ENCODE data around the gene CACNA1C. TPM values are rescaled to one million over a fixed set of nuclear protein-coding genes. Genes with fewer than 3 reads are reported as not detected.

The CACNA1C gene
- total RNA-seq, 2 experiments from 2014 or later, result 0.69 to 1.4 TPM

GRCh38 chr12:2614341-2614740 lies 561.6 kb downstream of the CACNA1C start:
- H3K27ac ChIP-seq (ENCODE audit: low read depth, low read length, poor library complexity, severe bottlenecking), result no peak overlapping the region
- ChIA-PET POLR2A (interaction anchor here (0.6 kb wide), 1 partner anchor 155 kb away, joined by 3 read pairs; no protein-coding TSS in a partner anchor), CTCF (ENCODE audit: unreplicated experiment) (no interaction called here)
- intact Hi-C loops (cut with micrococcal nuclease; ENCODE audit: unreplicated experiment), result no loop called here
- H4K20me1 ChIP-seq (ENCODE audit: insufficient read depth, low read length), result no peaks in the 10 kb centered on the region
- H2AFZ ChIP-seq (ENCODE audit: low read length), result no peak overlapping the region
- no peaks in the 10 kb centered on the region for H3K4me1 ChIP-seq (ENCODE audit: insufficient read depth, low read length, poor library complexity, severe bottlenecking)
- DNase-seq (ENCODE audit: low spot score), result no peak
- no TSS peak for BruUV-seq (replicated peaks)
- H3K4me2 ChIP-seq (ENCODE audit: low read length), result no peak overlapping the region
- TF ChIP-seq, protein P1, sequence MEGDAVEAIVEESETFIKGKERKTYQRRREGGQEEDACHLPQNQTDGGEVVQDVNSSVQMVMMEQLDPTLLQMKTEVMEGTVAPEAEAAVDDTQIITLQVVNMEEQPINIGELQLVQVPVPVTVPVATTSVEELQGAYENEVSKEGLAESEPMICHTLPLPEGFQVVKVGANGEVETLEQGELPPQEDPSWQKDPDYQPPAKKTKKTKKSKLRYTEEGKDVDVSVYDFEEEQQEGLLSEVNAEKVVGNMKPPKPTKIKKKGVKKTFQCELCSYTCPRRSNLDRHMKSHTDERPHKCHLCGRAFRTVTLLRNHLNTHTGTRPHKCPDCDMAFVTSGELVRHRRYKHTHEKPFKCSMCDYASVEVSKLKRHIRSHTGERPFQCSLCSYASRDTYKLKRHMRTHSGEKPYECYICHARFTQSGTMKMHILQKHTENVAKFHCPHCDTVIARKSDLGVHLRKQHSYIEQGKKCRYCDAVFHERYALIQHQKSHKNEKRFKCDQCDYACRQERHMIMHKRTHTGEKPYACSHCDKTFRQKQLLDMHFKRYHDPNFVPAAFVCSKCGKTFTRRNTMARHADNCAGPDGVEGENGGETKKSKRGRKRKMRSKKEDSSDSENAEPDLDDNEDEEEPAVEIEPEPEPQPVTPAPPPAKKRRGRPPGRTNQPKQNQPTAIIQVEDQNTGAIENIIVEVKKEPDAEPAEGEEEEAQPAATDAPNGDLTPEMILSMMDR (conservative IDR thresholded peaks at IDR 0.05; ENCODE audit: low read length), result no peak
- no peak for TF ChIP-seq EZH2phosphoT487 (IDR thresholded peaks at IDR 0.05; ENCODE audit: borderline replicate concordance, low read depth, low read length)
- H3K9me3 ChIP-seq (ENCODE audit: low read length), result no peaks in the 10 kb centered on the region
- H3K9me2 ChIP-seq (ENCODE audit: insufficient read depth, low read length), result no peaks in the 10 kb centered on the region
- no peaks in the 10 kb centered on the region for H3K36me3 ChIP-seq (ENCODE audit: insufficient read depth, low read length)
- no peaks in the 10 kb centered on the region for H3K79me2 ChIP-seq (ENCODE audit: insufficient read depth, low read depth, low read length)
- no peak overlapping the region for H3K4me3 ChIP-seq (ENCODE audit: low read depth, low read length, poor library complexity, severe bottlenecking)

GRCh38 chr12:2615665-2616402 lies 563.0 kb downstream of the CACNA1C start:
- no TSS peak for BruUV-seq (replicated peaks)
- ChIA-PET CTCF (ENCODE audit: unreplicated experiment) (no interaction called here), POLR2A (no interaction called here)
- no peak overlapping the region for H2AFZ ChIP-seq (ENCODE audit: low read length)
- H3K4me1 ChIP-seq (ENCODE audit: insufficient read depth, low read length, poor library complexity, severe bottlenecking), result no peaks in the 10 kb centered on the region
- no peaks in the 10 kb centered on the region for H3K79me2 ChIP-seq (ENCODE audit: insufficient read depth, low read depth, low read length)
- H3K9me2 ChIP-seq (ENCODE audit: insufficient read depth, low read length), result no peaks in the 10 kb centered on the region
- no peaks in the 10 kb centered on the region for H3K36me3 ChIP-seq (ENCODE audit: insufficient read depth, low read length)
- intact Hi-C loops (cut with micrococcal nuclease; ENCODE audit: unreplicated experiment), result no loop called here
- H3K4me2 ChIP-seq (ENCODE audit: low read length), result no peak overlapping the region
- no peaks in the 10 kb centered on the region for H4K20me1 ChIP-seq (ENCODE audit: insufficient read depth, low read length)
- no peak overlapping the region for H3K4me3 ChIP-seq (ENCODE audit: low read depth, low read length, poor library complexity, severe bottlenecking)
- no peak for DNase-seq (ENCODE audit: low spot score)
- no peak for TF ChIP-seq EZH2phosphoT487 (IDR thresholded peaks at IDR 0.05; ENCODE audit: borderline replicate concordance, low read depth, low read length)
- TF ChIP-seq, protein P1 (conservative IDR thresholded peaks at IDR 0.05; ENCODE audit: low read length), result no peak
- H3K9me3 ChIP-seq (ENCODE audit: low read length), result no peaks in the 10 kb centered on the region
- H3K27ac ChIP-seq (ENCODE audit: low read depth, low read length, poor library complexity, severe bottlenecking), result no peak overlapping the region

DNA sequence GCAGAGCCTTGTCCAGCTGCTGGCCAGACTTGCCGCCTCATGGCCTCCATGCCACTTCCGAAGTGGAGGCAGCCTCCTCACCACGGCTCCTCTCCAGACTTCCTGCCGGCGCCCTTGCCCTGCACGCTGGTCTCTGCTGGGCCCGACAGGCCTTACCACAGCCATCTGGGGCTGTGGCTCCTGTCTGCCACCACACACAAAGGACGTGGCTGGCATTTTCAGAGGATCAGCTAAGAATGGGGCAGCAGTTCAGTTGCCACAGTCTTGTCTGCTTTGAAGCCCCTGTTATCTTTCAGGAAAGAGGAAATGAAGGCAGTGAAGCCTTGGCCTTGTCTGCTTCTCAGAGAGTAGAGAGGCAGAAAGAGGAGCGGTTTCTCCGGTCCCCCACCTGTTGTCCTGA lies 564.0 kb downstream of the CACNA1C start:
- no peaks in the 10 kb centered on the region for H3K36me3 ChIP-seq (ENCODE audit: insufficient read depth, low read length)
- no peak for TF ChIP-seq EZH2phosphoT487 (IDR thresholded peaks at IDR 0.05; ENCODE audit: borderline replicate concordance, low read depth, low read length)
- TF ChIP-seq, protein P1 (conservative IDR thresholded peaks at IDR 0.05; ENCODE audit: low read length), result no peak
- no peak for DNase-seq (ENCODE audit: low spot score)
- POLR2A ChIA-PET, result no interaction called here
- H3K4me3 ChIP-seq (ENCODE audit: low read depth, low read length, poor library complexity, severe bottlenecking), result no peak overlapping the region
- no peaks in the 10 kb centered on the region for H3K79me2 ChIP-seq (ENCODE audit: insufficient read depth, low read depth, low read length)
- intact Hi-C loops (cut with micrococcal nuclease; ENCODE audit: unreplicated experiment), result no loop called here
- no peaks in the 10 kb centered on the region for H3K9me2 ChIP-seq (ENCODE audit: insufficient read depth, low read length)
- no peaks in the 10 kb centered on the region for H4K20me1 ChIP-seq (ENCODE audit: insufficient read depth, low read length)
- H3K4me2 ChIP-seq (ENCODE audit: low read length), result no peak overlapping the region
- no TSS peak for BruUV-seq (replicated peaks)
- H3K4me1 ChIP-seq (ENCODE audit: insufficient read depth, low read length, poor library complexity, severe bottlenecking), result no peaks in the 10 kb centered on the region
- no peaks in the 10 kb centered on the region for H3K9me3 ChIP-seq (ENCODE audit: low read length)
- no peak overlapping the region for H2AFZ ChIP-seq (ENCODE audit: low read length)
- CTCF ChIA-PET (ENCODE audit: unreplicated experiment), result no interaction called here
- H3K27ac ChIP-seq (ENCODE audit: low read depth, low read length, poor library complexity, severe bottlenecking), result no peak overlapping the region
